A673 (cell line): Measurements from ENCODE around the gene GAREM1. TPM values are rescaled to one million over a fixed set of nuclear protein-coding genes. Genes with fewer than 3 reads are reported as not detected.

ENCODE experiments used
- BruUV-seq: library from RNA; stranded (reverse); fragments of 400-500 nt; replicated peaks from 2 replicates; lab custom pipeline; 2021; lab: Mats Ljungman, UMichigan
- CTCF ChIA-PET: fragments of 300-600 bp; sonication (Branson Sonifier 250); formaldehyde crosslinking; loops from one replicate; lab custom pipeline; 2022; ENCODE audit warnings: antibody characterized with exemption; lab: Charles Lee
- POLR2A ChIA-PET: fragments of 300-600 bp; sonication (Branson Sonifier 250); formaldehyde crosslinking; loops from one replicate; lab custom pipeline; 2022; ENCODE audit warnings: antibody characterized with exemption; ENCODE audit not compliant: low non-redundant PET; lab: Charles Lee
- DNase-seq: peaks from one replicate; pipeline ENCODE4 v3.0.0-alpha.2; 2015; ENCODE audit warnings: low spot score
- H3K27ac ChIP-seq: fragments of 200-600 bp; sonication (generic); 2 replicates; pipeline ENCODE4 v1.5.1; 2016; ENCODE audit warnings: mixed run types, low read depth, mild to moderate bottlenecking, mixed read lengths, antibody characterized with exemption, low read length; ENCODE audit not compliant: poor library complexity, severe bottlenecking
- H3K27me3 ChIP-seq: fragments of 200-600 bp; sonication (generic); replicated peaks from 2 replicates; pipeline ENCODE4 v1.6.1; 2017; ENCODE audit warnings: mixed run types, low read depth, mild to moderate bottlenecking, mixed read lengths, antibody characterized with exemption, low read length; ENCODE audit not compliant: insufficient read depth, poor library complexity
- H3K36me3 ChIP-seq: fragments of 200-600 bp; sonication (generic); 2 replicates; pipeline ENCODE4 v1.6.1; 2016; ENCODE audit warnings: mixed run types, mild to moderate bottlenecking, mixed read lengths, antibody characterized with exemption, low read length; ENCODE audit not compliant: insufficient read depth, poor library complexity, severe bottlenecking
- H3K4me1 ChIP-seq: fragments of 200-600 bp; sonication (generic); 2 replicates; pipeline ENCODE4 v1.6.1; 2017; ENCODE audit warnings: mixed run types, mild to moderate bottlenecking, mixed read lengths, antibody characterized with exemption, low read length; ENCODE audit not compliant: insufficient read depth, poor library complexity, severe bottlenecking
- H3K4me3 ChIP-seq: fragments of 200-600 bp; sonication (generic); 2 replicates; pipeline ENCODE4 v1.5.1; 2016; ENCODE audit warnings: low read depth, mixed run types, mild to moderate bottlenecking, mixed read lengths, low read length; ENCODE audit not compliant: poor library complexity, severe bottlenecking
- H3K9me3 ChIP-seq: fragments of 200-600 bp; sonication (generic); 2 replicates; pipeline ENCODE4 v1.6.1; 2016; ENCODE audit warnings: mixed run types, low read depth, mild to moderate bottlenecking, mixed read lengths, antibody characterized with exemption, low read length; ENCODE audit not compliant: poor library complexity, severe bottlenecking
- CTCF ChIP-seq: fragments of 300-800, 200-600 bp; sonication (generic); conservative IDR thresholded peaks from 2 replicates; pipeline ENCODE4 v1.5.1; 2017; ENCODE audit warnings: low read depth, mild to moderate bottlenecking, antibody characterized with exemption, low read length, moderate library complexity, mixed read lengths
- EZH2 ChIP-seq: fragments of 200-600 bp; sonication (generic); IDR thresholded peaks from 2 replicates; pipeline ENCODE4 v1.6.1; 2017; ENCODE audit warnings: borderline replicate concordance, low read depth, mild to moderate bottlenecking, mixed read lengths, antibody characterized with exemption, low read length; ENCODE audit not compliant: poor library complexity, severe bottlenecking
- intact Hi-C: fragments of 100-400 bp; cut with micrococcal nuclease; formaldehyde crosslinking; loops from one replicate; pipeline ENCODE4 v1.10.0; 2022; ENCODE audit not compliant: unreplicated experiment
- total RNA-seq: library from RNA; stranded (reverse); gene quantifications from 2 replicates; pipeline ENCODE4 v1.2.3, GENCODE V29; 2021

The GAREM1 gene
- total RNA-seq, 1 experiment from 2014 or later: 8.4 TPM

- DNase-seq: no peak
- H3K27me3 ChIP-seq: no peaks in the 10 kb centered on the region
- H3K9me3 ChIP-seq: no peaks in the 10 kb centered on the region
- TF ChIP-seq EZH2 (no peak), CTCF (no peak)
- CTCF ChIA-PET: no interaction called here
- intact Hi-C loops: no loop called here
- no peak overlapping the region for H3K27ac ChIP-seq
- no peak overlapping the region for H3K4me3 ChIP-seq
- POLR2A ChIA-PET: no interaction called here
- no peaks in the 10 kb centered on the region for H3K4me1 ChIP-seq
- no TSS peak for BruUV-seq
- H3K36me3 ChIP-seq: no peaks in the 10 kb centered on the region
Observed at GRCh38 chr18:32393407-32393806, 77.3 kb downstream of the GAREM1 start.

- BruUV-seq: no TSS peak
- peaks cover 5% of the 10 kb centered on the region for H3K4me1 ChIP-seq
- H3K36me3 ChIP-seq: no peaks in the 10 kb centered on the region
- no peaks in the 10 kb centered on the region for H3K27me3 ChIP-seq
- intact Hi-C loops: no loop called here
- no peak overlapping the region for H3K4me3 ChIP-seq
- no peak overlapping the region for H3K27ac ChIP-seq
- ChIA-PET POLR2A (no interaction called here), CTCF (no interaction called here)
- no peaks in the 10 kb centered on the region for H3K9me3 ChIP-seq
- no peak for TF ChIP-seq EZH2
- no peak for DNase-seq
Observed at GRCh38 chr18:32391126-32391525, 79.6 kb downstream of the GAREM1 start.

- Histone ChIP-seq H3K4me1 (peaks cover 5% of the 10 kb centered on the region), H3K9me3 (no peaks in the 10 kb centered on the region), H3K27ac (no peak overlapping the region), H3K27me3 (no peaks in the 10 kb centered on the region), H3K4me3 (no peak overlapping the region), H3K36me3 (no peaks in the 10 kb centered on the region)
- ChIA-PET POLR2A (no interaction called here), CTCF (no interaction called here)
- no peak for TF ChIP-seq EZH2
- no peak for TF ChIP-seq CTCF
- no TSS peak for BruUV-seq
- intact Hi-C loops: no loop called here
- no peak for DNase-seq
Observed at GRCh38 chr18:32389858-32390257, 80.8 kb downstream of the GAREM1 start.

- no peaks in the 10 kb centered on the region for H3K36me3 ChIP-seq
- no peak for DNase-seq
- POLR2A ChIA-PET: no interaction called here
- intact Hi-C loops: no loop called here
- no TSS peak for BruUV-seq
- no peak overlapping the region for H3K4me3 ChIP-seq
- H3K9me3 ChIP-seq: no peaks in the 10 kb centered on the region
- TF ChIP-seq EZH2 (no peak), CTCF (no peak)
- CTCF ChIA-PET: no interaction called here
- peaks cover 5% of the 10 kb centered on the region for H3K4me1 ChIP-seq
- H3K27ac ChIP-seq: no peak overlapping the region
- no peaks in the 10 kb centered on the region for H3K27me3 ChIP-seq
Observed at GRCh38 chr18:32389191-32389590, 81.5 kb downstream of the GAREM1 start.
